Stimulated activated CD8-positive, alpha-beta memory T cell treated with anti-CD3 and anti-CD28 coated beads, Interleukin-4, amount 100 ng/mL, for 4 hours (primary cell): ENCODE results near the gene CCPG1.

Source experiments
- DNase-seq, 2 donors: peaks; one replicate each; pipeline ENCODE4 v3.0.0-alpha.2; 2020; ENCODE audit warnings: low read depth in 2 of 2, low spot score in 1 of 2

CCPG1 gene

DNA sequence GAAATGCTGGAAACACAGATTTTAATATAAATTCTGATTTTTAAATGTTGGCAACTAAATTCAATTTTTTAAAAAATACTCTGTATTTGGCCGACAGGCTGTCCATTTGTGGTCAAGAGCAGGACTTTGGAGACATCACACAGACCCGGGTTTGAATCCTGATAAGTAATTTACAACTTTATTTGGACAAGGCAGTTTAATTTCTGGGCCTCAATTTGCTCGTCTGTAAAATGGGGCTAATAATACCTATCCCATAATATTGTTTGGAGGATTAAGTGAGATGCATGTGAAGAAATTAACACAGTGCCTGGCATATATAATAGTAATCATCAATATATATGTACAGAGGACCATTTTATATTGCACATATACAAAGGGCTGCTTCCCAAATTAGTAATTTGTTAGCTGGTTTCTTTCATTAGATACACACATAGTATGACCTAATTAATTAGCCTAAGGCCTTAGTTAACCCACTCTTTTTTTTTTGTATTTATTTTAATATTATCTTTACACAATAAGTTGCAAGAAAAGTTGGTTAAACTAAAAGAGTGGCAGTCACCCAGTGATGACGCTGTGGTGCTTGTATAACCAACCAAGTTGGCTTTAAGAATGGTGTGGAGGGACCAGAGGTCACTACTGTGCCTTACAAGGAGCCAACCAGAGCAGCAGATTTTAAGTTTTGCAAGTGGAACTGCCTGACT, 88.5 kb downstream of the CCPG1 start:
- DNase-seq: no peak

DNA sequence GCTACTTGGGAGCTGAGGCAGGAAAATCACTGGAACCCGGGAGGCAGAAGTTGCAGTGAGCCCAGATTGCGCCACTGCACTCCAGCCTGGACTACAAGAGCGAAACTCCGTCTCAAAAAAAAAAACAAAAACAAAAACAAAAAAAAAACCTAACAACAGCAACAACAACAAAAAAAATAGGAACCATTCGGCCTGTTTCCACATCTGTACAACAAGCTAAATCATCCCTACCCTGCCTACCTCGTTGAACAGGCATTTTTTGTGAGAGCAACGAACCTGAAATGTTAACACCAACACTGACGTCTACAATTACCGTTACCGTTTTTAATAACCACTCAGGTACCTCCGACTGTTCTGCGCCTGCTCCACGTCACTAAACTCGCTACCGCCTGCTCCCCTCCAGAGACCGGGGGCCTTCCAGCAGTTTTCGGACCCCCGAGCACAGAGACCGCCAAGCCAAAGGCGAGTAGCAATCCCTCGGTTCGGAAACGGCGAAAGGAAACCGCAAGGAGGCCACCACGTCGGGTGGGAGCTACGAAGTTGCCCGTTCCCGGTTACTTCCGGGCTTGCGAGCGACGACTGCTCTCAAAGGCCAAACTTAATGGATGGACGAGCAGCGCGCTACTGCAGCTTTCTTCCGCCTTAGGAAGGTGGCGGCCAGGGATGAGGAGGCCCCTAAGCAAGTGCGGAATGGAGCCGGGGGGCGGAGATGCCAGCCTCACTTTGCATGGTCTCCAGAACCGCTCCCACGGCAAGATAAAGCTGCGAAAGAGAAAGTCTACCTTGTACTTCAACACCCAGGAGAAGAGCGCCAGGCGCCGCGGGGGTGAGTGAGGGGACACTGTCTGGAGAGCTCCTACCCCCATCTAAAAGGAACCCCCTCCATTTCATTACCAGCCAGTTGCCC, 89.3 kb downstream of the CCPG1 start, which contains the start of the genes PIGB and PIGBOS1:
Gene PIGB (plus strand): TSS at position 635 of the 907 bp plus-strand sequence. CDS start 29 bp downstream, at position 664.
Gene PIGBOS1 (minus strand): TSS at position 536 of the 907 bp plus-strand sequence. CDS start 1,331 bp downstream, outside the sequence.
- DNase-seq: peak; percentile 46 to 58
